OCI-LY3 (cell line): ENCODE measurements around the gene HOXA5.

Experiments used
- H2AFZ ChIP-seq: fragments of 200-600, 300-600 bp; shearing (Covaris generic); 2 replicates; pipeline ENCODE4 v1.6.0; 2014; ENCODE audit warnings: antibody characterized with exemption, low read depth, low read length
- H3K27ac ChIP-seq: fragments of 200-600, 300-600 bp; sonication (generic); 2 replicates; pipeline ENCODE4 v1.5.1; 2014; ENCODE audit warnings: mild to moderate bottlenecking, low read length, moderate library complexity, mixed read lengths
- H3K27me3 ChIP-seq: fragments of 200-600, 300-600 bp; sonication (generic); 2 replicates; pipeline ENCODE4 v1.6.1; 2014; ENCODE audit warnings: low read depth, low read length, mixed read lengths
- H3K36me3 ChIP-seq: fragments of 200-600, 300-600 bp; sonication (generic); replicated peaks from 2 replicates; pipeline ENCODE3; 2014; ENCODE audit warnings: low read depth, low read length, mixed read lengths
- H3K4me1 ChIP-seq: fragments of 300-600, 200-600 bp; sonication (generic); 2 replicates; pipeline ENCODE4 v1.6.1; 2014; ENCODE audit warnings: low read length, mixed read lengths
- H3K4me2 ChIP-seq: fragments of 200-600, 300-600 bp; sonication (generic); 2 replicates; pipeline ENCODE4 v1.6.1; 2014; ENCODE audit warnings: low read length, mixed read lengths
- H3K4me3 ChIP-seq: fragments of 300-600, 200-600 bp; sonication (generic); 2 replicates; pipeline ENCODE4 v1.5.1; 2014; ENCODE audit warnings: antibody characterized with exemption, mild to moderate bottlenecking, low read length, moderate library complexity
- H3K79me2 ChIP-seq: fragments of 300-600, 200-600 bp; shearing (Covaris generic); 2 replicates; pipeline ENCODE4 v1.6.1; 2014; ENCODE audit warnings: mild to moderate bottlenecking, low read length, mixed read lengths
- H3K9ac ChIP-seq: fragments of 300-600, 200-600 bp; shearing (Covaris generic); 2 replicates; pipeline ENCODE4 v1.6.0; 2014; ENCODE audit warnings: mild to moderate bottlenecking, low read length, moderate library complexity
- H3K9me3 ChIP-seq: fragments of 200-600, 300-600 bp; shearing (Covaris generic); 2 replicates; pipeline ENCODE4 v1.6.1; 2014; ENCODE audit warnings: low read length, mixed read lengths; ENCODE audit not compliant: insufficient read depth
- H4K20me1 ChIP-seq: fragments of 200-600, 300-600 bp; sonication (generic); 2 replicates; pipeline ENCODE4 v1.6.1; 2016; ENCODE audit warnings: low read length, mixed read lengths; ENCODE audit not compliant: insufficient read depth
- EZH2phosphoT487 ChIP-seq: fragments of 200-600 bp; shearing (Covaris generic); IDR thresholded peaks from 2 replicates; pipeline ENCODE4 v1.6.1; 2018; ENCODE audit warnings: antibody characterized with exemption, mixed run types, low read depth
- TF ChIP-seq, protein P1 (sequence below): fragments of 200-600, 300-600 bp; sonication (generic); IDR thresholded peaks from 2 replicates; pipeline ENCODE4 v1.5.1; 2014; ENCODE audit warnings: antibody characterized with exemption, low read length, low read depth

The HOXA5 gene

GRCh38 chr7:27154369-27154768 lies 10.9 kb upstream of the HOXA5 start:
- H4K20me1 ChIP-seq: no peaks in the 10 kb centered on the region
- peaks cover 7% of the 10 kb centered on the region; the same call in 1 of the 2 replicates for H3K4me1 ChIP-seq
- no peak overlapping the region for H3K4me2 ChIP-seq
- H3K36me3 ChIP-seq: no peaks in the 10 kb centered on the region
- no peak overlapping the region for H3K4me3 ChIP-seq
- no peaks in the 10 kb centered on the region for H3K27me3 ChIP-seq
- H2AFZ ChIP-seq: no peak overlapping the region
- H3K9me3 ChIP-seq: no peaks in the 10 kb centered on the region
- H3K27ac ChIP-seq: no peak overlapping the region
- peaks cover 9% of the 10 kb centered on the region for H3K79me2 ChIP-seq
- TF ChIP-seq EZH2phosphoT487: no peak
- TF ChIP-seq, protein P1, sequence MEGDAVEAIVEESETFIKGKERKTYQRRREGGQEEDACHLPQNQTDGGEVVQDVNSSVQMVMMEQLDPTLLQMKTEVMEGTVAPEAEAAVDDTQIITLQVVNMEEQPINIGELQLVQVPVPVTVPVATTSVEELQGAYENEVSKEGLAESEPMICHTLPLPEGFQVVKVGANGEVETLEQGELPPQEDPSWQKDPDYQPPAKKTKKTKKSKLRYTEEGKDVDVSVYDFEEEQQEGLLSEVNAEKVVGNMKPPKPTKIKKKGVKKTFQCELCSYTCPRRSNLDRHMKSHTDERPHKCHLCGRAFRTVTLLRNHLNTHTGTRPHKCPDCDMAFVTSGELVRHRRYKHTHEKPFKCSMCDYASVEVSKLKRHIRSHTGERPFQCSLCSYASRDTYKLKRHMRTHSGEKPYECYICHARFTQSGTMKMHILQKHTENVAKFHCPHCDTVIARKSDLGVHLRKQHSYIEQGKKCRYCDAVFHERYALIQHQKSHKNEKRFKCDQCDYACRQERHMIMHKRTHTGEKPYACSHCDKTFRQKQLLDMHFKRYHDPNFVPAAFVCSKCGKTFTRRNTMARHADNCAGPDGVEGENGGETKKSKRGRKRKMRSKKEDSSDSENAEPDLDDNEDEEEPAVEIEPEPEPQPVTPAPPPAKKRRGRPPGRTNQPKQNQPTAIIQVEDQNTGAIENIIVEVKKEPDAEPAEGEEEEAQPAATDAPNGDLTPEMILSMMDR: no peak
- no peak overlapping the region for H3K9ac ChIP-seq

DNA sequence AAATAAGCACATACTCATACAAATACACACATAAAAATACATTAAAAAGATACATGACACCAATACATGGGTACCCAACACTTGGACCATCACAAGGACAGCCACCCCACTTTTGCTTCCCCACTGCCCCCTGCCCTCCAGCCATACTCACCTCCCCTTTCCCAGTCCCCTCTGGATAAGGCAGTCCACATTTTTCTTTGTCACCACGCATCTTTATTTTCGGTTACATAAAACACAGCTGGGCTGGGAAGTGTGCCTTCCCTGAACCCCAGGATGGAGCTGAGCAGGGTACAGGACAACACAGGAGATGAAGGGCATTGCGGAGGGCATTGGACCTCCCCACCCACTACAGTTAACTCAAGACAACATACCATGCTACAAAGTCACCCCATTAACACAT lies 10.0 kb upstream of the HOXA5 start:
- TF ChIP-seq EZH2phosphoT487: no peak
- TF ChIP-seq, protein P1: no peak
- H3K36me3 ChIP-seq: no peaks in the 10 kb centered on the region
- H3K9ac ChIP-seq: no peak overlapping the region
- no peaks in the 10 kb centered on the region for H4K20me1 ChIP-seq
- no peak overlapping the region for H3K27ac ChIP-seq
- no peak overlapping the region for H2AFZ ChIP-seq
- H3K4me2 ChIP-seq: no peak overlapping the region
- no peaks in the 10 kb centered on the region for H3K9me3 ChIP-seq
- H3K4me3 ChIP-seq: no peak overlapping the region
- H3K4me1 ChIP-seq: peaks cover 10% of the 10 kb centered on the region; the same call in 1 of the 2 replicates
- peaks cover 12% of the 10 kb centered on the region for H3K79me2 ChIP-seq
- H3K27me3 ChIP-seq: no peaks in the 10 kb centered on the region

- Histone ChIP-seq H4K20me1 (no peaks in the 10 kb centered on the region), H3K9me3 (no peaks in the 10 kb centered on the region), H2AFZ (no peak overlapping the region), H3K79me2 (peaks cover 12% of the 10 kb centered on the region), H3K9ac (no peak overlapping the region), H3K27ac (no peak overlapping the region), H3K27me3 (no peaks in the 10 kb centered on the region), H3K36me3 (no peaks in the 10 kb centered on the region), H3K4me2 (no peak overlapping the region), H3K4me1 (peaks cover 10% of the 10 kb centered on the region; the same call in 1 of the 2 replicates), H3K4me3 (no peak overlapping the region)
- TF ChIP-seq, protein P1: no peak
- TF ChIP-seq EZH2phosphoT487: no peak
These were observed 9.4 kb upstream of the HOXA5 start for GRCh38 chr7:27152816-27153442.

GRCh38 chr7:27151931-27152815 lies 8.7 kb upstream of the HOXA5 start, which contains the start of gene HOXA3:
HOXA3 (minus strand) TSS chr7:27152583; CDS start chr7:27110640, 41,943 bp downstream.
- no peak within 1 kb of the TSS for H3K27ac ChIP-seq
- H3K27me3 ChIP-seq: no peaks in the 10 kb centered on the region
- H2AFZ ChIP-seq: peak within 1 kb of the TSS; percentile 89
- peak within 1 kb of the TSS; percentile 68 for H3K9ac ChIP-seq
- peaks cover 10% of the 10 kb centered on the region; the same call in 1 of the 2 replicates for H3K4me1 ChIP-seq
- H3K4me2 ChIP-seq: peak within 1 kb of the TSS; percentile 97
- TF ChIP-seq, protein P1: no peak
- TF ChIP-seq EZH2phosphoT487: no peak
- no peaks in the 10 kb centered on the region for H4K20me1 ChIP-seq
- H3K36me3 ChIP-seq: no peaks in the 10 kb centered on the region
- peaks cover 12% of the 10 kb centered on the region for H3K79me2 ChIP-seq
- no peaks in the 10 kb centered on the region for H3K9me3 ChIP-seq
- H3K4me3 ChIP-seq: peak within 1 kb of the TSS; percentile 83
